Muscle of leg (tissue), 11 donors: ENCODE data around the gene USP36. TPM values are rescaled to one million over a fixed set of nuclear protein-coding genes. Genes with fewer than 3 reads are reported as not detected.
A peak's percentile ranks its signal among the peaks of the same experiment; 100 is the strongest.

Source experiments
- DNase-seq: peaks from one replicate; pipeline ENCODE4 v3.0.0; 2013
- H3K27ac ChIP-seq: one replicate; pipeline ENCODE4 v1.5.1; 2013; ENCODE audit warnings: mild to moderate bottlenecking, low read length, control low read depth
- H3K27me3 ChIP-seq: one replicate; pipeline ENCODE4 v1.6.1; 2013; ENCODE audit warnings: low read length; ENCODE audit not compliant: control insufficient read depth, insufficient read depth
- H3K36me3 ChIP-seq: one replicate; pipeline ENCODE4 v1.6.1; 2013; ENCODE audit warnings: low read length; ENCODE audit not compliant: control insufficient read depth, insufficient read depth
- H3K4me1 ChIP-seq: one replicate; pipeline ENCODE4 v1.6.1; 2013; ENCODE audit warnings: low read length; ENCODE audit not compliant: control insufficient read depth, insufficient read depth
- H3K4me3 ChIP-seq: one replicate; pipeline ENCODE4 v1.5.1; 2013; ENCODE audit warnings: low read length, control low read depth
- H3K9me3 ChIP-seq: replicated peaks from 2 replicates; pipeline ENCODE4 v1.6.1; 2013; ENCODE audit warnings: low read depth, low read length; ENCODE audit not compliant: control insufficient read depth
- WGBS: methylation state at CpG from one replicate; pipeline ENCODE4 v1.1.5; 2013; ENCODE audit warnings: missing lambda C conversion rate; ENCODE audit not compliant: insufficient coverage; 5-methylcytosine and 5-hydroxymethylcytosine counted together
- polyA plus RNA-seq, 8 donors: library from polyadenylated mRNA; unstranded; fragments of 120-200 nt; gene quantifications; one replicate each; pipeline versions ENCODE4 v1.2.1 to v1.2.3, GENCODE V29; 2013; ENCODE audit warnings: inconsistent platforms in 1 of 8, low replicate concordance in 1 of 8; ENCODE audit not compliant: insufficient read length in 8 of 8, insufficient read depth in 1 of 8
- total RNA-seq: library from RNA; stranded (reverse); fragments of 120-200 nt; gene quantifications from one replicate; pipeline ENCODE4 v1.2.4, GENCODE V29; 2013

USP36 gene
- total and polyA plus RNA-seq, 9 donors = 17.8 to 36.8 (median 29.8) TPM

- Histone ChIP-seq H3K9me3 (no peaks in the 10 kb centered on the region), H3K4me1 (no peaks in the 10 kb centered on the region), H3K27ac (no peak overlapping the region), H3K4me3 (no peak overlapping the region), H3K27me3 (no peaks in the 10 kb centered on the region), H3K36me3 (peaks cover 51% of the 10 kb centered on the region)
- 83% methylated on average over 2 of the region's 4 CpGs for WGBS
- no peak for DNase-seq
These were observed 18.4 kb upstream of the USP36 start for GRCh38 chr17:78859051-78859450.

- no peak for DNase-seq
- Histone ChIP-seq H3K27ac (no peak overlapping the region), H3K4me1 (no peaks in the 10 kb centered on the region), H3K36me3 (peaks cover 50% of the 10 kb centered on the region), H3K27me3 (no peaks in the 10 kb centered on the region), H3K4me3 (no peak overlapping the region), H3K9me3 (no peaks in the 10 kb centered on the region)
- WGBS = 87% methylated on average over 14 of the region's 14 CpGs
These were observed 16.7 kb upstream of the USP36 start for GRCh38 chr17:78857266-78857665.

GRCh38 chr17:78855561-78856165 is 15.0 kb upstream of the USP36 start:
- H3K9me3 ChIP-seq = no peaks in the 10 kb centered on the region
- no peaks in the 10 kb centered on the region for H3K4me1 ChIP-seq
- DNase-seq = no peak
- peaks cover 42% of the 10 kb centered on the region for H3K36me3 ChIP-seq
- WGBS = 89% methylated on average over 25 of the region's 25 CpGs
- H3K27me3 ChIP-seq = no peaks in the 10 kb centered on the region
- H3K4me3 ChIP-seq = no peak overlapping the region
- H3K27ac ChIP-seq = no peak overlapping the region

- Histone ChIP-seq H3K27me3 (no peaks in the 10 kb centered on the region), H3K9me3 (no peaks in the 10 kb centered on the region), H3K27ac (no peak overlapping the region), H3K4me1 (no peaks in the 10 kb centered on the region), H3K4me3 (no peak overlapping the region), H3K36me3 (peaks cover 42% of the 10 kb centered on the region)
- DNase-seq = no peak
- 72% methylated on average over 5 of the region's 9 CpGs for WGBS
These were observed 13.9 kb upstream of the USP36 start for GRCh38 chr17:78854508-78854907.

GRCh38 chr17:78853926-78854394 is 13.3 kb upstream of the USP36 start:
- DNase-seq = no peak
- 86% methylated on average over 5 of the region's 11 CpGs for WGBS
- Histone ChIP-seq H3K36me3 (peaks cover 42% of the 10 kb centered on the region), H3K4me1 (no peaks in the 10 kb centered on the region), H3K27ac (no peak overlapping the region), H3K9me3 (no peaks in the 10 kb centered on the region), H3K4me3 (no peak overlapping the region), H3K27me3 (no peaks in the 10 kb centered on the region)

GRCh38 chr17:78852709-78853121 is 12.1 kb upstream of the USP36 start:
- no peaks in the 10 kb centered on the region for H3K27me3 ChIP-seq
- no peaks in the 10 kb centered on the region for H3K9me3 ChIP-seq
- 93% methylated on average over 16 of the region's 16 CpGs for WGBS
- no peak overlapping the region for H3K27ac ChIP-seq
- no peaks in the 10 kb centered on the region for H3K4me1 ChIP-seq
- H3K36me3 ChIP-seq = peaks cover 42% of the 10 kb centered on the region
- no peak for DNase-seq
- H3K4me3 ChIP-seq = no peak overlapping the region

GRCh38 chr17:78849026-78849425 is 8.4 kb upstream of the USP36 start:
- Histone ChIP-seq H3K36me3 (peaks cover 9% of the 10 kb centered on the region), H3K27me3 (no peaks in the 10 kb centered on the region), H3K27ac (no peak overlapping the region), H3K4me3 (no peak overlapping the region), H3K4me1 (no peaks in the 10 kb centered on the region), H3K9me3 (no peaks in the 10 kb centered on the region)
- WGBS = 87% methylated on average over 4 of the region's 5 CpGs
- DNase-seq = no peak

- Histone ChIP-seq H3K4me3 (no peak overlapping the region), H3K36me3 (no peaks in the 10 kb centered on the region), H3K27ac (no peak overlapping the region)
These were observed 6.4 kb upstream of the USP36 start for GRCh38 chr17:78847052-78847451.

GRCh38 chr17:78844301-78845005 is 3.8 kb upstream of the USP36 start:
- Histone ChIP-seq H3K27me3 (no peaks in the 10 kb centered on the region), H3K27ac (no peak overlapping the region), H3K4me3 (no peak overlapping the region), H3K4me1 (peaks cover 10% of the 10 kb centered on the region), H3K9me3 (no peaks in the 10 kb centered on the region), H3K36me3 (no peaks in the 10 kb centered on the region)
- DNase-seq = no peak
- 78% methylated on average over 7 of the region's 9 CpGs for WGBS

More at GRCh38 chr17:78847052-78847451, 6.4 kb upstream of the USP36 start:
- no CpG with 5 or more reads among the region's 3 CpGs for WGBS
- no peak for DNase-seq
- H3K27me3 ChIP-seq = no peaks in the 10 kb centered on the region
- H3K9me3 ChIP-seq = no peaks in the 10 kb centered on the region
- H3K4me1 ChIP-seq = no peaks in the 10 kb centered on the region

- Histone ChIP-seq H3K4me3 (no peak overlapping the region), H3K4me1 (peaks cover 18% of the 10 kb centered on the region), H3K27ac (no peak overlapping the region), H3K36me3 (peaks cover under 1% of the 10 kb centered on the region), H3K9me3 (no peaks in the 10 kb centered on the region), H3K27me3 (no peaks in the 10 kb centered on the region)
- 42% methylated on average over 9 of the region's 10 CpGs for WGBS
- DNase-seq = peak; percentile 33
These were observed 2.4 kb upstream of the USP36 start for GRCh38 chr17:78842881-78843565.
